ENCODE data around the gene GCLM.
"Not testable (repeated sequence)": the region's sequence is repeated elsewhere in the genome, so short reads cannot be mapped to it uniquely, and the experiment has no call there.

GCLM gene

GRCh38 chr1:93877529-93877928 lies 31.7 kb downstream of the GCLM start:
- Histone ChIP-seq H3K4me1 (no peaks in the 10 kb centered on the region), H3K9ac (no peak overlapping the region), H3K4me2 (ENCODE audit: low read length) (no peak overlapping the region), H3K27ac (no peak overlapping the region), H3K27me3 (ENCODE audit: control insufficient read depth, insufficient read depth, low read length) (no peaks in the 10 kb centered on the region), H3K9me3 (ENCODE audit: control insufficient read depth, low read length) (no peaks in the 10 kb centered on the region), H2AFZ (no peak overlapping the region), H3K4me3 (ENCODE audit: low read depth, low read length) (no peak overlapping the region), H3K36me3 (ENCODE audit: control insufficient read depth, insufficient read depth, low read length) (no peaks in the 10 kb centered on the region), H3K79me2 (peaks cover 3% of the 10 kb centered on the region)
- no peak for TF ChIP-seq CTCF (IDR thresholded peaks at IDR 0.05)

DNA sequence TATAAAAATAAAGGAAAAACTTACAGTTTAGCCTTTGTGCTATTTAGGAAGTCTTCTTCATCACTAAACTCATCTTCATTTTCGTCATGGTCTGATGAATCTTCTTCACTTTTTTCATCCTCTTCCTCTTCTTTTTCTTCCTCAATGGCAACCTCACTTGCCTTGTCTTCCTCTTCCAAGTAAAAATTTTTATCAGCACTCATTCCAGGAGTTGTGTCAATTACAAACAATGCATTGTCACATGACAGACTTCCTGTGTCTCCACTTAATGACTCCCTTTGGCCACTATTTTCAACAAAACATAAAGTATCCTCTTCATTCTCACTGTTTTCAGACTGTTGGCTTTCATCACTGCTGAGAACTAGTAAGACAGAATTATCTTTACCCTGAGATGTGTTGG lies 33.0 kb downstream of the GCLM start:
- no peak overlapping the region for H3K4me3 ChIP-seq (ENCODE audit: low read depth, low read length)
- H3K79me2 ChIP-seq: peaks cover 3% of the 10 kb centered on the region
- H3K9me3 ChIP-seq (ENCODE audit: control insufficient read depth, low read length): no peaks in the 10 kb centered on the region
- H3K27ac ChIP-seq: no peak overlapping the region
- H3K4me2 ChIP-seq (ENCODE audit: low read length): no peak overlapping the region
- H2AFZ ChIP-seq: no peak overlapping the region
- H3K27me3 ChIP-seq (ENCODE audit: control insufficient read depth, insufficient read depth, low read length): no peaks in the 10 kb centered on the region
- no peak for TF ChIP-seq CTCF (IDR thresholded peaks at IDR 0.05)
- no peak overlapping the region for H3K9ac ChIP-seq
- H3K4me1 ChIP-seq: no peaks in the 10 kb centered on the region
- no peaks in the 10 kb centered on the region for H3K36me3 ChIP-seq (ENCODE audit: control insufficient read depth, insufficient read depth, low read length)

- H3K9me3 ChIP-seq (ENCODE audit: control insufficient read depth, low read length): no peaks in the 10 kb centered on the region
- H2AFZ ChIP-seq: no peak overlapping the region
- TF ChIP-seq CTCF (IDR thresholded peaks at IDR 0.05): no peak
- no peak overlapping the region for H3K27ac ChIP-seq
- no peaks in the 10 kb centered on the region for H3K4me1 ChIP-seq
- H3K79me2 ChIP-seq: peaks cover 3% of the 10 kb centered on the region
- H3K27me3 ChIP-seq (ENCODE audit: control insufficient read depth, insufficient read depth, low read length): no peaks in the 10 kb centered on the region
- H3K36me3 ChIP-seq (ENCODE audit: control insufficient read depth, insufficient read depth, low read length): no peaks in the 10 kb centered on the region
- no peak overlapping the region for H3K9ac ChIP-seq
- no peak overlapping the region for H3K4me3 ChIP-seq (ENCODE audit: low read depth, low read length)
- H3K4me2 ChIP-seq (ENCODE audit: low read length): no peak overlapping the region
Observed at GRCh38 chr1:93874025-93874651, 35.1 kb downstream of the GCLM start.

GRCh38 chr1:93871366-93871765 lies 37.9 kb downstream of the GCLM start:
- Histone ChIP-seq H3K27me3 (ENCODE audit: control insufficient read depth, insufficient read depth, low read length) (no peaks in the 10 kb centered on the region), H3K4me1 (no peaks in the 10 kb centered on the region), H3K36me3 (ENCODE audit: control insufficient read depth, insufficient read depth, low read length) (no peaks in the 10 kb centered on the region), H3K9ac (no peak overlapping the region), H3K27ac (no peak overlapping the region), H3K79me2 (no peaks in the 10 kb centered on the region), H3K4me3 (ENCODE audit: low read depth, low read length) (no peak overlapping the region), H3K9me3 (ENCODE audit: control insufficient read depth, low read length) (no peaks in the 10 kb centered on the region), H2AFZ (no peak overlapping the region), H3K4me2 (ENCODE audit: low read length) (no peak overlapping the region)
- no peak for TF ChIP-seq CTCF (IDR thresholded peaks at IDR 0.05)

DNA sequence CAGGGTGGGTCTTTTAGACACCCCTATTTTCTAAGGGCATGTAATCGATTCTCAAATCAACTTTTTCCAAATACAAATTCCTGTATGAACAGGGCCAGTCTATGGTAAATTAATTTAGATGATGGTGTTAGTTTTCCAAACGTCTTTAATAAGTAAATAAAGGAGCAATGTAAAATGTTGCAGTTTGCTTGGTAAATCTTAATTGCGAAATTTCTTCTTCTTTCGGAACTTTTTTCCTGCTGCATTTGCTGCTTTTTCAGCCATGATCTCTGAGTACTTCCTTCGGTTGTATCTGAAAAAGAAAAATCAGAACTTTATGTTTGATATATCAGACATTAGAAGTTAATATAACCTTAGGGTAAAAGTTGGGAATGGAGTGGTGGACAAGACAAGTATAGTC lies 39.6 kb downstream of the GCLM start:
- Histone ChIP-seq H3K79me2 (no peaks in the 10 kb centered on the region), H2AFZ (no peak overlapping the region), H3K36me3 (ENCODE audit: control insufficient read depth, insufficient read depth, low read length) (no peaks in the 10 kb centered on the region), H3K4me3 (ENCODE audit: low read depth, low read length) (no peak overlapping the region), H3K9ac (no peak overlapping the region), H3K9me3 (ENCODE audit: control insufficient read depth, low read length) (no peaks in the 10 kb centered on the region), H3K4me2 (ENCODE audit: low read length) (no peak overlapping the region), H3K27ac (no peak overlapping the region), H3K4me1 (no peaks in the 10 kb centered on the region), H3K27me3 (ENCODE audit: control insufficient read depth, insufficient read depth, low read length) (no peaks in the 10 kb centered on the region)
- TF ChIP-seq CTCF (IDR thresholded peaks at IDR 0.05): no peak

DNA sequence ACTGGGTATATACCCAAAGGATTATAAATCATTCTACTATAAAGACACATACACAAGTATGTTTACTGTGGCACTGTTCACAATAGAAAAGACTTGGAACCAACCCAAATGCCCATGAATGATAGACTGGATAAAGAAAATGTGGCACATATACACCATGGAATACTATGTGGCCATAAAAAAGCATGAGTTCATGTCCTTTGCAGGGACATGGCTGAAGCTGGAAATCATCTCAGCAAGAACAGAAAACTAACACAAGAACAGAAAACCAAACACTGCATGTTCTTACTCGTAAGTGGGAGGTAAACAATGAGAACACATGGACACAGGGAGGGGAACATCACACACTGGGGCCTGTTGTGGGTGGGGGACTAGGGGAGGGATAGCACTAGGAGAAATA lies 40.7 kb downstream of the GCLM start:
- H3K79me2 ChIP-seq; H2AFZ ChIP-seq; H3K9me3 ChIP-seq (ENCODE audit: control insufficient read depth, low read length); H3K27ac ChIP-seq; H3K4me2 ChIP-seq (ENCODE audit: low read length); H3K9ac ChIP-seq; H3K4me3 ChIP-seq (ENCODE audit: low read depth, low read length); H3K4me1 ChIP-seq; H3K36me3 ChIP-seq (ENCODE audit: control insufficient read depth, insufficient read depth, low read length); H3K27me3 ChIP-seq (ENCODE audit: control insufficient read depth, insufficient read depth, low read length): not testable (repeated sequence)

All from parathyroid adenoma (tissue), 2 donors.